Measurements from ENCODE around the gene RSBN1.

RSBN1 gene

DNA sequence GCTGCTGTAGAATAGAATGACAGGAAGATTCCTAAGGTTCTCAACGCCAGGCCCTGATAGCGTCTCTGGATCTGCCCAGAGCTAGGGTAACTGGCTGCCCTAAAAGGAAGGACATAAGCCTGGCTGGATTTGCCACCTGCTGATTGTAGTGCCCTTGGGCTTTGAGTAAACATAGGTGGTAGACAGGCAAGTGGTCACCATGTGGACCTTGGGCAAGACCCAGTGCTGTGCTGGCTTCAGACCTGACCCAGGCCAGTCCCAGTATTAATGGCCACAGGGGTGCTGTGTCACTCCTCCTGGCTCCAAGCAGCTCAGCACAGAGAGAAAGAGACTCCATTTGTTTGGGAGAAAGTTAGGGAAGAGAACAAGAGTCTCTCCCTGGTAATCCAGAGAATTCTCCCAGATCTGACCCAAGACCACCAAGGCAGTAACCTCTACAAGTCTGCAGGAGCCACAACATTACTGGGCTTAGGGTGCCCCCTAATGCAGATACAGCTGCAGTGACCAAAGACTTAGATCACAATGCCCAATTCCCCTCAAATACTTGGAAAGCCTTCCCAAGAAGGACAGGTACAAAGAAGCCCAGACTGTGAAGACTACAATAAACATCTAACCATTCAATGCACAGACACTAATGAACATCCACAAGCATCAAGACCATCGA lies 97.5 kb downstream of the RSBN1 start:
- no peak for TF ChIP-seq POLR2A (IDR thresholded peaks at IDR 0.05; ENCODE audit: low read depth, low read length)
- DNase-seq (ENCODE audit: insufficient read length, low spot score) = no peak
- FAIRE-seq = peak; percentile 67
